Right renal cortex interstitium (tissue), 3 donors: ENCODE results near the gene HORMAD2. TPM values are rescaled to one million over a fixed set of nuclear protein-coding genes. Genes with fewer than 3 reads are reported as not detected.
A peak's percentile ranks its signal among the peaks of the same experiment; 100 is the strongest.
"Not testable (repeated sequence)": the region's sequence is repeated elsewhere in the genome, so short reads cannot be mapped to it uniquely, and the experiment has no call there.

Experiments
- DNase-seq, 3 donors: peaks; one replicate each; pipeline ENCODE4 v3.0.0-alpha.2; 2013; ENCODE audit warnings: low read depth in 3 of 3, low spot score in 2 of 3
- polyA plus RNA-seq, 3 donors: library from polyadenylated mRNA; unstranded; fragments of 120-200 nt; gene quantifications; one replicate each; pipeline ENCODE4 v1.2.1, GENCODE V29; 2013; ENCODE audit not compliant: insufficient read length in 3 of 3

Gene HORMAD2
- polyA plus RNA-seq, 3 donors = 0.06 to 0.39 (median 0.35) TPM

DNA sequence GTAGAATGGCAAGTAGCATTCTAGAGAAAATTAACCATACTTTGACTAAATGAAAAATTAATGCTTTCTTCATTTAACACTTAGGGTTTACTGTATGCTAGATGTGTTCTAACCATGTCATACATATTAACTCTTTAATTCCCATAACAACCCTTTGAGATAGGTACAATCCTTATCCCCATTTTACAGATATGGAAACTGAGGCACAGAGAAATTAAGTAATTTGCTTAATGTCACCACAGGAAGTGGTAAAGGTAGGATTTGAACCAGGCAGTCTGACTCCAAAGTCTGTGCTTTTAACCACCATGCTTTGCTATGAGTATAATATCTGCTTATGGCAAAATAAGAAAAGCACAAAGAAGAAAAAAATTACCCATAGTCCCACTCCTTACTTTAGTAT is 106.8 kb downstream of the HORMAD2 start:
- DNase-seq = no peak

DNA sequence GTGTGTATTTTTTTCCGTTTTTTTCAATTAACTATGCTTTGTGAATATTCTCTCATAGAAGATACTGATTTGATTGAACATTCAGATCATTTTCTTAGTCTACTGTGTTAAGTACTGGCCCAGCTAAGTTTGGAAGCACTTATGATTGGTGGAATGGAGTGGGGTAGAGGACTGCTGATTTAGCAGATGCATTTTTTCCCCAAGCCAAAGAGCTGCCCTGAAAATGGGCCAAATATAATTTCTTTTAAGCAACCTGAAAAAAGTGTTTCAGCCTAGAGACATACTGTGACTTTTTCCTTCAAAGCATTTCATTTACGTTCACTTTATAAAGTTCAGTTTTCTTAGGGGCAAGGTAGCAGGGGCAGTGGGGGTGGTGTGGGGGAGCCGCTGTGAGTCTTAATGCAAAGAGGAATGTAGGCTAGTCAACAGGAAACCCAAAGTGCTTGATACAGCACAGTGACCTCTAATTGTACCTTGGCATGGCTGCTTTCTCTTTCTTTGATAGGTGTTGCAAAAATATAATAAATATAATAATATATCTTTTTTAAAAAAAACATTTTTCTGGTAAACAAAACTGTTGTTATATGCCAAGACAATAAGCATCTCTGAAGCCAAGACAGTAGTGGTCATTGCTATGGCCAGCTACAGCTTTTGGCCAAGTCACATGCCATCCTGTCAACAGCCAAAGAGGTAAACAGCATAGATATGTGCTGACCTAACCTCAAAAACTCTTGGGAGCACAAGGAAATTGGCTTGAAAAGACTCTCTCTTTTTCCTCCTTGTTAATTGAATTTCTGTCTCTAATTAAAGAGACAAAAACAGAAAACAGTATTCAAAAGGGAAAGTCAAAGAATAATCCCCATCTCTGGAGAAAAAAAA is 107.5 kb downstream of the HORMAD2 start:
- DNase-seq = no peak

DNA sequence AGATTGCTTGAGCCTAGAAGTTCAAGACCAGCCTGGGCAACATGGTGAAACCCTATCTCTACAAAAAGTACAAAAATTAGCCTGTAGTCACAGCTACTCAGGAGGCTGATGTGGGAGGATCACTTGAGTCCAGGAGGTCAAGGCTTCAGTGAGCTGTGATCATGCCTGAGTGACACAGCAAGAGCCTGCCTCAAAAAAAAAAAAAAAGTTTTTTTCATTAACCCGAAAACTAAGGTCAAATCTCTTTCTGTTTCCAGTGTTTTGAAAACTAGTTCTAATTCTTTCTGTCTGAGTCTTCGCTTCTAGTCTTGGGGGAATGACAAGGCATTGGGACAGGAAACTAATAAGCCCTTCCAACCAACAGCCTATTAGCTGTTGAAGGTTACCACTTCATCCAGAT is 108.6 kb downstream of the HORMAD2 start:
- no peak for DNase-seq

DNA sequence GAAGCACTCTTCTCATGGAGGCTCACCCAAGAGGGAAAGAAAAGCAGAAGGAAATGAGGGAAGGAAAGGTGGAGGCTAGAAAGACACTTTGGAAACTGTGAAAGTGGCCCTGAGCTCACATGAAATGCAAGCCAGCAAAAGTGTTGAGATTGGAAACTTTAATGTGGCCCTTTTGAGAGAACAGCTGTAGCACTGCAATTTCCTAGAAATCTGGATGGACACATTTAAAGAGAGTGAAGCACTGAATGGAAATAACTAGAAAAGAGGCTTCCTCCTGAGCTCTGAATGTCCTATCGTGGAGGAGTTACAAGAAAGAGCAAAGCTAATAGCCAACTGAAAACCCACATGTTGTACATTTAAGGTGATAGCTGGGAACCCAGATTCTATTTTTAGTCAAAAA is 110.3 kb downstream of the HORMAD2 start:
- DNase-seq = no peak

DNA sequence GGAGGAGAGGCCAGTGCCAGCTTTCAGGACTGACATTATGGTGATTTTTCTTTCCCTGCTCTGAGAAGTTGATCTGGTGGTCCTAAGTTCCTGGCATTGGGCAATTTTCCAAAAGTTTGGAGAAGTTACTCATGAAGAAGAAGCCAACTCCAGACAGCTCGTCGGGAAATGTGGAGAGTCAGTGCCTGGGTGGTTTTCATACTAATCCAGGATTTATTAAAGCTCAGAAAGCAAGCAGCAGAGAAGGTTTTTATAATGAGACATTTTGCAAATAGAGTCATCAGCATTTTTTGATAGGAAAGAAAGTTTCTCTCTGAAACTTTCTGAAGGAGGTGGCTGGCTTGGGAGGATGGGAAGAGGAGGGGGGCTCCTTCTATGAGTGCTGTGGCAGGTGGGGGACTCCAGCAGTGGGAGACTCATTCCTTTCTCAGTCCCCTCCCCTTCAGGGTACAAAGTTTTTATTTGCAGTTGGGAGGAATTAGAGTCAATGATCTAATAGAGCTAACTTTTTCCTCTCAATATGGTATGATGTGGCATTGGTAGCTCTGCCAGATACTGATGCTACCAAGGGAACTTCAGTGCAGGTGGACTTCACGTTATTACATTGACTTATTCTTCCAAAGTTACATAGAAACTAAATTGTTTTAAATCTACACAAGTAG is 110.9 kb downstream of the HORMAD2 start:
- DNase-seq = no peak

DNA sequence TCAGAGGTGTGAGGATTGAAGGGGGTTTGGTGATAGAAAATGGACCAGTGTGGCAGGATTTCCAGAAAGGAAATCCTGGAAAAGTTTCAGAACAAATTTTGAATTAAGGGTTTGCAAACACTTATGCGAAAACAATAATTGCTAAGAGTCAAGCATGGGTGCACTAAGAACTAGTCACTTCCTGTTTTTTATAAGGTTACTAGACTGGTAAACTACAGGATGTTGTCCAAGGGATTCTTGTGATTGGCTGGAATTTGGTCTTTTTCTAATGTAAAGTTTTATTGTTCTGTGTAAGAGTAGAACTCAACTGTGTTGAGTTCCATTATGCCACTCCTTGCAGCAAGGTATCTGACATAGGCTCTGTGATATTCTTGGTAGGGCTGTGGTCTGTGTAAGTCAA is 112.2 kb downstream of the HORMAD2 start:
- no peak for DNase-seq

DNA sequence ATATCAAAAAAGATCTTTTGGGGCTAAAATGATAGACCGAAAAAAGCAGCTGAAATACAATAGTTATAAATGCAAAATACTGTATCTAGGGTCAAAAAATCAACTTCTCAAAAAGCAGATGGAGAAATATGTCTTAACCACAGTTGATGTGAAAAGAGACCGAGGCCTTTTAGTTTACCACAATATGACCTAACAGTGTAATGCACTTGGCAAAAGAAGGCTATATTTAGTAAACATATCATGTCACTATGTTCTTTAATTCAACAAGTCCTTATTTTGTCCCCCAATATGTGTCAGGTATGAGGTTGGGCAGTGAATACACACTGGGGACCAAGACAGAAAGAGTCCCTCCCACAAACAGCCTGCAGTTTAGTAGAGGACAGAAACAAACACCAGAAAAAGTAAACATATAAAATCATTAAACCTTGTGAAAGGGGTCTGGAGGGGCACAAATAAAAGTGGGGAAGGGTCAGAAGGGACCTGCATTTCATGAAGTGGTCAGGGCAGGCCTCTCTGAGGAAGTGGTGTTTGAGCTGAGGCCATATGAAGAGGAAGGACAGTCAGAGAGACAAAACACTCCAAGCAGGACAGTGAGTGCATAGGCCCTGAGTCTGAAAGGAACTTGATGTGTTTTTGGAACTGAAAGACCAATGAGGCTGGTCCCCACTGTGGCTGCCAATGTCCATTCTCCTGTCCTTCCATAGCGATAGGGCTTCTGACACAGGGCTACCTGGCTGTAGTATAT is 112.9 kb downstream of the HORMAD2 start:
- no peak for DNase-seq

DNA sequence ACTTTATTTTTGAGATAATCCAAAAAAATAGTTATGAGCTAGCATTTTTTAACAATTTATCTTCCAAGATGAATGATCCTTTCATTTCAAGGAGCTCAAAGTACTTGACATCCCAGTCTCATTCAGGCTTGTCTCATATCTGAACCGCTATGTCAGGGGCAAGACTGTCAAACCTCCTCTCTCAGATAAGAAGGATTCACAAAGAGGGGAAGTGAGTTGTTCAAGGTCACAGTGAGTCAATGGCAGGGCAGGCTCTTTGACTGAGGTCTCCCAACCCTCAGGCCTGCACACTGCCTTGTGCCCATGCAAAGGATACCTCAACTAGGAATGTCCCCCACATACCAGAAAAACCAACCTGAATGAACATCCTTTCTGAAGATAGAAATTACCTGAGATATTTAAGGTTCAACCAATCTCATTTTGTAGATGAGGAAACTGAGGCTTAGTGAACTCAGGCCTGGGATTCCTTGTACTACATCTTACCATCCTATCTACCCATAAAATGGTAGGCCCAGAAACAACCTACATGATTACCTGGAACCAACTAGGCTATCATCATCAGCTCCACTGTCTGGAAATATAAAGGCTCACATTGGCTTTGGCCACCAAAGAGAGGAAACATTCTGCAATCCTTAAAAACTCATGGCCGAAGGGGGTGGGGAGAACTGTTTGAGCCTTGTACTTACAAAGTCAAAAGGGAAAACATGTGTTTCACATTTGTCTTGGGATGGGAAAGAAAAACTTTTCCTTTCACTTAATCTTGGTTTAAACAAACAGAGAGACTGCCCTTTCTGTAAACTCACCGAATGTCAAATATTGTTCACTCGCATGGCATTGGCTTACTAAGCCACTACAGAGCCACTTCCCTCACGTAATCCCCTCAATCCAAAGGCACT is 115.2 kb downstream of the HORMAD2 start:
- DNase-seq = peak in 1 of 3 donors; percentile 41

DNA sequence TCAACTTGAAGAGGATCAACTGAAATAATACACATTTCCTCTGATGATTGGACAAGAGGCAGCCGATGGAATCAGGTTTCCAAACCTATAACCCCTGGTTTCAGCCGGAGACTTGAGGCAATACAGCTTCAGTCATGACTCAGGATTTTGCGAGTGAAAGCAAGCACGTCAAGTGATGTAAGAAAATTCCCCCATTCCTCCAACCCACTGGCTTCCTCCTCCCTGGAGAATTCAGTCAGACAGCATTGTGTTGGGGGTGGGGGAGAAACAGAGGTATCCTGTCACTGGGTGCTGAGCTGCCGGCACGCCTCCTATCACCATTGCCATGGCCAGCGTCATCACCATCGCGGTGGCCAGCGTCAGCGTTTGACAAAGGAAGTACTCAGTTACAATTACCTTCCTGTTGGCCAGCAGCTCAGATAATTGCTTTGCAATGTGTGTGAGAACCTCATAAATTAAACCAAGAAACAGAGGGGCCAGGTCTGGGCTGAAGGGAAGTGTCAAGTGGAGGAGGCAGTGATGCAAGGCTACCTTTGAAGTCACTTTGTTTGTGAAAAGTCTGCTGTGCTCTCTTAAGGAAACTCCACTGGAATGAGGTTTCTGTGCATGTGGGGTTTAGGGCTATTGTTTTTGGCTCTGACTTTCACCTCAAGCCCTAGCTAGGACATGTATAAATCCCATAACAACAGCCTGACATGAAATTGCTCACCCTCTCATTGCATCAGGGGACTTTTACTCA is 116.0 kb downstream of the HORMAD2 start:
- peak; percentile 75 to 84 (median 78) for DNase-seq

DNA sequence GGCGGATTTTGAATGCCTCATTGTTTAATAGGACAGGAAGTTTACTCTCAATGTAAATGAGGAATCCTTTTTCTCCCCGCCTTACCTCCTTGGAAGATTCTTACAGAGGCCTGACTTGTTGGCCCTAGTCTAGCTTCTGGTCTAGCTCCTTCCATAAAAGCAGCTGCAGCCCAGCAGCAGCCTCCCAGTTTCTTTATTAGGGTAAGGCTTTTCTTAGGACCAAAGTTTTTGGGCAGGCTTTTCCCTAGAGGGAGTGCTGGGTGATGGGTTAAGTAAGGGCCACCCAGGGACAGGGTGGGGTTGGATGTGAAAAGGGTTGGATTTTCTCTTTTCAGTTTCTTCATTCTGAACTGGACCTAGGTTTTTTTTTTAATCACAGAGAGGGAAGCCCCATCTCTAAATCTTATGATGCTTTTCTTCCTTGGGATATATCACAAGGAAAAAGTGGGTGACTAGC is 116.6 kb downstream of the HORMAD2 start:
- no peak for DNase-seq

DNA sequence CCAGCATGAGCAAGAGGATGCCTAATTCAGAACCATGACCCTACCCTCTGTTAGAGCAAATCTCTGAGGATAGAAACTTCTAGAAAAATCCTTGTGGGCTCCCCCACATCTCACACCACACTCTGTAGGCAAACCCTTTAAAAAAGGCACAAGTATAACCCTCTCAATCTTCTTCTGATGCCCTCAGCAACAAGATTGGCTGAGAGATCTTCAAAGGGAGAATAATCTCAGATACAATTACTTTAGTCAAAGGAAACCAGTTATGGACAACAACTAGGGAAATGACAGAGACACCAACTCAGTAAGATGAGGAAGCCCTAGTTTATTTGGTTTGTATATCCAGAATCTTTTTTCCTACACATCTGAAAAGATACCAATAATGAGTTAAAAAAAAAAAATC is 117.1 kb downstream of the HORMAD2 start:
- DNase-seq = no peak

DNA sequence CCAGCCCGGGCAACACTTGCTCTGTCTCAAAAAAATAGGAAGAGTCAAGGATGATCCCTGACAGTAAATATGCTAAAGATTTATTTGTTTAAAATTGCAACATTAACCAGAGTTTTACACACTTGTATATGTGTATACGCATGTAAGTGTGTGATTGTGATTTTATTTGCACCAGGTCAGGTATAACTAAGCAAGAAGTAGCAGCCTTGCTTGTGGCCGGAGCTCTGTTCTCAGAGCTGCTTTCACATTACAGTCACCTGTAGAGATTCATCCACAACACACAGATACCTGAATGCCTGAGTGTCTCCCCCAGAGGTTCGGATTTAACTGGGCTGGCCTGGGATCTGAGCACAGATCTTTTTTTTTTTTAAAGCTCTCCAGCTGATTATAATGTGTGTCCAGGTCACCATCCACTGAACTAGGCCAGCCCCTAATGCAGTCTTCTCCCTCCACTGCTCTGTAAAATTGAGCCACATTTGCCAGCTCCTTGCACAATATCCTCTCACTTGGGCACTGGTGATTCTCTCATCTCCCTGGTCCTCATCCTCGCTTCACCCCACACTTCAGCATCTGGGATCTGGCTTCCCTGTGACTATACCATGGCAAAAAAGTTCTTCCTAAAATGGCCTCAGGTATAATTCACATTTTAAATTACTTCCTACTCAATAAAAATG is 118.0 kb downstream of the HORMAD2 start:
- no peak for DNase-seq

DNA sequence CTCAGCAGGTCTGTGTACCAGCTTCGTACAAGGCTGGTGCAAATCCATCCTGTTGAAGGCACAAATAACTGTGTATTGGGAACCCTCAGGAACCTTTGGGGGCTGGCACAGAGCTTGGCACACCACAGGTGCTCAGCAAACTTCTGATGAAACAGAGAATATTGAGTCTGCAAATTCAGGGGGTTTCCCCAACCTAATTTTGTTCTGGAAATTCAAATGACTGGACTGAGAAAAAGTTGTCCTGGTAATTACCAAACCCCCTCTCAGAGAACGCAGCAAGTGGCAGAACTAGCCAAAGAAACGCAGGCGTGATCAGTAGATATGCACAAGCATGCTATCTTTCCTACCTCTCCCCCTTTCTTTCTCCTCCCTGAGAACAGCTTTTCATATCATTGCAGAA is 118.7 kb downstream of the HORMAD2 start:
- no peak for DNase-seq

DNA sequence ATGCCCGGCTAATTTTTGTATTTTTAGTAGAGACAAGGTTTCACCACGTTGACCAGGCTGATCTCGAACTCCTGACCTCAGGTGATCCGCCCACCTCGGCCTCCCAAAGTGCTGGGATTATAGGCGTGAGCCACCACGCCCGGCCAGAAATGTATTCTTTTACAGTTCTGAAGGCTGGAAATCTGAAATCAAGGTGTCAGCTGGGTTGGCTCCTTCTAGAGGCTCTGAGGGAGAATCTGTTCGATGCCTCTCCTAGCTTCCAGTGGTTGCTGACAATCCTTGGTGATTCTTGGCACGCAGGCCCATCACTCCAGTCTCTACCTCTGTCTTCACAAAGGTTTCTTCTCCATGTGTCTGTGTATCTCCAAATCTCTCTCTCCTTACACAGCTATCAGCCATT is 120.6 kb downstream of the HORMAD2 start:
- DNase-seq = not testable (repeated sequence)

DNA sequence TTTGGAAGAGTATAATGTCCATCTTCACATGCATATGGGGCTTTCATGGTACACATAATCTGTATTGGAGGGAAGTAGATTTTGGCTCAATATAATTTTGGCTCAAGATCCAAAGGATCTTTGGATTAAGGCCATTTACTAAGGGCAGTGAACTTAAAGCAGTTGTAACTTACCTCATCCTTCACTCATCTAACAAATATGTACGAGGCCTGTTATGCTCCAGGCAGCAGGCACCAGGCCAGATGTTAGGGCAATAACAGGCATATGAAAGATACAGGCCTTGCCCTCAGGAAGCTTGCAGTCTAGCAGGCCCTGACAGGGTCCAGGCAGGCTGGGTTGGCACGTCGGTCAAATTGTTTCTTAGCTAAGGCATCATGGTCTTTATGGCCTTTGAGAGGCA is 121.7 kb downstream of the HORMAD2 start:
- DNase-seq = no peak

DNA sequence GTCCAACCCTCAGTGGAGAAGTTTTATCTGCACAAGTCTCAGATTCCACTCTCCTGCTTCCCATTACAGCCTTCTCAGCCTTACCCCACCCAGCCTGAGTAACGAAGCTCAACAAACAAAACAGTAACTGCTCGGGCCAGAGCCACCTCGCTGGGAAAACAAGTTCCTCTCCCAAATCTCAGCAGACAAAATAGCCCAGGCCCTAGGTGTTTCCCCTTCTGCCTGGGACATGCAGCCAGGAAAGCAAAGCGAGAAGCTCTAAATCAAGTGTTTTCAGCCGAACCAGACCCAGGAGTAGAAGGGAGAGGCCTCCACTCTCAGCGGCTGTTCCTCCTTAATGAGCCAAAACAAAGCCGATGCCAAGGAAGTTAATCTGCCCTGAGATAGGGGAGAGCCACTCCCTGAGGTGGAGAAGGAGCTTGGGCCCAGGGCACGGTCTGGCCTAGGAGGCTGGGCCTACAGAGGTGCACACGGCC is 122.3 kb downstream of the HORMAD2 start:
- DNase-seq = peak in 1 of 3 donors; percentile 43

DNA sequence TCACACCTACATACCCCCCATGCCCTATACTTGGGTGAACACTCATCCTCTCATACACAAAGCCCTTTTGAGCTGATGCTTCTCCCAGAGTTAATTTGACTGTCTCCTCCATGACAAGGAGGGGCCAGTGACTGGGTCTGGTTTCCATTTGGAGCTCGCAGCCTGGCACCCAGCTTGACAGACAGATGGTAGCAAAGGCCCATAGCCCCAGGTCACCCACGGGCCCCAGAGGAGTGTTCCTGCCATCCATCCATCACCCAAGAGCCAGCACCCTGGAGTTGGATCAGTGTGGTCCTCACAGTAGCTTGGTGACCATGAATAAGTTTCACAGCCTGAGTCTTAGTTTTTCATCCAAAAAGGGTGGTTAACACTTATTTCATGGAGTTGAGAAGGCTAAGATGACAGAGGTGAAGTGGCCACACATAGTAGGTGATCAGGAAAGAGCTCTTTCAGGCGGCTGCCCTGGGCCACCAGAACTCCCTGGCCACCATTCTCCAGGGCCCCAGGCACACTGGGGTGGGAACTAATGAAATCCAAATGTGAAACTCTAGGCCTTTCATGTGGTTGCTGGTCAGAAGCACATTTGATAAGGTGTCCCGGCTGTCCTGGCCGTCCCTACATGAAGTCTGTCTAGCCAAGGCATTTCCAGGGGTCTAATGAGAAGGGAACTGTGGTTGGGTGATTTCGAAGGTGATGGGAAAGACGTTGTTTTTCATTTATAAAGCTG is 123.9 kb downstream of the HORMAD2 start:
- DNase-seq = no peak

DNA sequence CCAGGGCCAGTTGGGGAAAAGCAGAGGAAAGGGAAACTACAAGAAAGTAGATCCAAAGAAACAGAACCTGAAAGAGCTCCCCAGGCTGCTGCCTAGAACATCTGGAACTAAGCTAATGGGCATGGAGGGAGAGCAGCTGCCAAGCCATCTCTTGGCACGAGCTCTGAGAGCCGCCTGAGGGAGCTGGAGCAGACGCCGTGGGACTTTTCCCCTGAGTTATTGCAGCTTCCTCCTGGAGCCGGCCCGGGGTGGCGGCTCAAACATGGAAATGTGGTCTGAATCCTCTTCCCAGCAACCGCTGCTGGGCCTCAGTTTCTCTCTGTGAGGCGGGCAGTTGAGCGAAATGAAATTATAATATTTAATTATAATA is 124.5 kb downstream of the HORMAD2 start:
- no peak for DNase-seq
